WTC11 (cell line): ENCODE results near the gene MIB2. TPM values are rescaled to one million over a fixed set of nuclear protein-coding genes. Genes with fewer than 3 reads are reported as not detected.

Experiments used
- ATAC-seq: fragments of 200-7000 bp; cut with Tn5 transposase; 2 replicates; pipeline ENCODE4 v1.10.0; 2021; ENCODE audit warnings: mild to moderate bottlenecking, moderate library complexity
- Bru-seq: library from RNA; stranded (reverse); fragments of 400-500 nt; gene quantifications from one replicate; lab custom pipeline; 2021; lab: Mats Ljungman, UMichigan
- CTCF ChIA-PET: fragments of 300-600 bp; sonication (Branson Sonifier 250); formaldehyde crosslinking; loops from one replicate; lab custom pipeline; 2021; ENCODE audit warnings: antibody characterized with exemption; lab: Charles Lee
- POLR2A ChIA-PET: fragments of 350-600 bp; sonication (Branson Sonifier 250); formaldehyde crosslinking; loops from one replicate; lab custom pipeline; 2021; ENCODE audit warnings: antibody characterized with exemption; lab: Charles Lee
- DNase-seq: peaks from one replicate; pipeline ENCODE4 v3.0.0; 2021; ENCODE audit warnings: low spot score
- H3K27ac Mint-ChIP-seq: 2 replicates; pipeline ENCODE4 v1.8.0; 2021; ENCODE audit warnings: mixed read lengths
- H3K27me3 Mint-ChIP-seq: 2 replicates; pipeline ENCODE4 v1.8.0; 2021; ENCODE audit warnings: low read depth, mild to moderate bottlenecking, moderate library complexity, mixed read lengths
- H3K36me3 Mint-ChIP-seq: 2 replicates; pipeline ENCODE4 v1.8.0; 2021; ENCODE audit warnings: mixed read lengths
- H3K4me1 Mint-ChIP-seq: 2 replicates; pipeline ENCODE4 v1.8.0; 2022; ENCODE audit warnings: mixed read lengths
- H3K4me3 Mint-ChIP-seq: 2 replicates; pipeline ENCODE4 v1.8.0; 2021; ENCODE audit warnings: mild to moderate bottlenecking, moderate library complexity, mixed read lengths
- H3K9me3 Mint-ChIP-seq: 2 replicates; pipeline ENCODE4 v1.8.0; 2021; ENCODE audit warnings: mixed read lengths
- CBFB ChIP-seq: sonication (generic); formaldehyde crosslinking; IDR thresholded peaks from 2 replicates; pipeline ENCODE4 v1.8.1; 2022; ENCODE audit warnings: mild to moderate bottlenecking, low read depth, missing genetic modification reagents
- CREB1 ChIP-seq: sonication (generic); formaldehyde crosslinking; IDR thresholded peaks from 2 replicates; pipeline ENCODE4 v1.8.0; 2023; ENCODE audit warnings: mild to moderate bottlenecking, missing genetic modification reagents
- CREM ChIP-seq: sonication (generic); formaldehyde crosslinking; IDR thresholded peaks from 2 replicates; pipeline ENCODE4 v1.8.1; 2022; ENCODE audit warnings: mild to moderate bottlenecking, missing genetic modification reagents, moderate library complexity
- ELF4 ChIP-seq: sonication (generic); formaldehyde crosslinking; IDR thresholded peaks from 2 replicates; pipeline ENCODE4 v1.8.1; 2022; ENCODE audit warnings: low read depth, mild to moderate bottlenecking, moderate library complexity, missing genetic modification reagents
- ESRRA ChIP-seq: sonication (generic); formaldehyde crosslinking; IDR thresholded peaks from 2 replicates; pipeline ENCODE4 v1.8.1; 2022; ENCODE audit warnings: mild to moderate bottlenecking, missing genetic modification reagents, borderline replicate concordance
- FOXK1 ChIP-seq: sonication (generic); formaldehyde crosslinking; IDR thresholded peaks from 2 replicates; pipeline ENCODE4 v1.8.0; 2022; ENCODE audit warnings: mild to moderate bottlenecking, moderate library complexity, missing genetic modification reagents
- GABPB1 ChIP-seq: sonication (generic); formaldehyde crosslinking; IDR thresholded peaks from 2 replicates; pipeline ENCODE4 v1.8.1; 2023; ENCODE audit warnings: mild to moderate bottlenecking, missing genetic modification reagents
- JUN ChIP-seq: sonication (generic); formaldehyde crosslinking; IDR thresholded peaks from 2 replicates; pipeline ENCODE4 v1.8.0; 2023; ENCODE audit warnings: mild to moderate bottlenecking, missing genetic modification reagents
- NFATC4 ChIP-seq: fragments of 250-450 bp; sonication (Bioruptor Pico); IDR thresholded peaks from 2 replicates; pipeline ENCODE4 v1.9.0; 2021; ENCODE audit warnings: mild to moderate bottlenecking
- NFE2L1 ChIP-seq: sonication (generic); formaldehyde crosslinking; IDR thresholded peaks from 2 replicates; pipeline ENCODE4 v1.8.1; 2023; ENCODE audit warnings: missing genetic modification reagents
- NFYB ChIP-seq: sonication (generic); formaldehyde crosslinking; conservative IDR thresholded peaks from 2 replicates; pipeline ENCODE4 v1.8.0; 2022; ENCODE audit warnings: low read depth, missing genetic modification reagents
- NR2C2 ChIP-seq: sonication (generic); formaldehyde crosslinking; IDR thresholded peaks from 2 replicates; pipeline ENCODE4 v1.8.0; 2022; ENCODE audit warnings: mild to moderate bottlenecking, missing genetic modification reagents
- NR3C1 ChIP-seq: sonication (generic); formaldehyde crosslinking; conservative IDR thresholded peaks from 2 replicates; pipeline ENCODE4 v1.8.1; 2023; ENCODE audit warnings: low read depth, mild to moderate bottlenecking, missing genetic modification reagents
- PRRX2 ChIP-seq: fragments of 250-450 bp; sonication (Bioruptor Pico); IDR thresholded peaks from 2 replicates; pipeline ENCODE4 v1.8.0; 2021; ENCODE audit warnings: mild to moderate bottlenecking
- RELA ChIP-seq: sonication (generic); formaldehyde crosslinking; IDR thresholded peaks from 2 replicates; pipeline ENCODE4 v1.8.1; 2022; ENCODE audit warnings: missing genetic modification reagents, mild to moderate bottlenecking, borderline replicate concordance
- SMAD3 ChIP-seq: sonication (generic); formaldehyde crosslinking; IDR thresholded peaks from 2 replicates; pipeline ENCODE4 v1.8.0; 2022; ENCODE audit warnings: missing genetic modification reagents, mild to moderate bottlenecking, borderline replicate concordance
- SP1 ChIP-seq: sonication (generic); formaldehyde crosslinking; conservative IDR thresholded peaks from 2 replicates; pipeline ENCODE4 v1.8.1; 2022; ENCODE audit warnings: missing genetic modification reagents
- TCF7 ChIP-seq: sonication (generic); formaldehyde crosslinking; IDR thresholded peaks from 2 replicates; pipeline ENCODE4 v1.8.0; 2022; ENCODE audit warnings: mild to moderate bottlenecking, low read depth, missing genetic modification reagents, moderate library complexity
- ZNF317 ChIP-seq: sonication (generic); formaldehyde crosslinking; IDR thresholded peaks from 2 replicates; pipeline ENCODE4 v1.8.1; 2023; ENCODE audit warnings: low read depth, mild to moderate bottlenecking, moderate library complexity, missing genetic modification reagents, borderline replicate concordance
- ZNF416 ChIP-seq: fragments of 250-450 bp; sonication (Bioruptor Pico); IDR thresholded peaks from 2 replicates; pipeline ENCODE4 v1.9.0; 2021; ENCODE audit warnings: mild to moderate bottlenecking, inconsistent platforms
- long read RNA-seq, 3 experiments: library from RNA in 1 of 3; library from capped mRNA in 1 of 3; library from polyadenylated mRNA in 1 of 3; unstranded in 2 of 3; stranded (forward) in 1 of 3; transcript quantifications; one replicate each; pipeline ENCODE4 v2.0.0, GENCODE V29; 2021
- total RNA-seq: library from RNA; stranded (reverse); gene quantifications from 3 replicates; pipeline ENCODE4 v1.2.3, GENCODE V29; 2021
- TF ChIP-seq, protein P1 (sequence below): sonication (generic); formaldehyde crosslinking; IDR thresholded peaks from 2 replicates; pipeline ENCODE4 v1.8.0; 2023; ENCODE audit warnings: missing genetic modification reagents, mild to moderate bottlenecking, borderline replicate concordance
- TF ChIP-seq, protein P2 (sequence below): sonication (generic); formaldehyde crosslinking; IDR thresholded peaks from 2 replicates; pipeline ENCODE4 v1.8.0; 2022; ENCODE audit warnings: mild to moderate bottlenecking, missing genetic modification reagents
- TF ChIP-seq, protein P3 (sequence below): sonication (generic); formaldehyde crosslinking; IDR thresholded peaks from 2 replicates; pipeline ENCODE4 v1.8.1; 2022; ENCODE audit warnings: missing genetic modification reagents, borderline replicate concordance
- TF ChIP-seq, protein P4 (sequence below): fragments of 250-450 bp; sonication (Bioruptor Pico); IDR thresholded peaks from 2 replicates; pipeline ENCODE4 v1.9.0; 2021; ENCODE audit warnings: mild to moderate bottlenecking
- TF ChIP-seq, protein P5 (sequence below): sonication (generic); formaldehyde crosslinking; IDR thresholded peaks from 2 replicates; pipeline ENCODE4 v1.8.1; 2023; ENCODE audit warnings: mild to moderate bottlenecking, missing genetic modification reagents, moderate library complexity
- TF ChIP-seq, protein P6 (sequence below): fragments of 250-450 bp; sonication (Bioruptor Pico); conservative IDR thresholded peaks from 2 replicates; pipeline ENCODE4 v1.9.0; 2021; ENCODE audit warnings: mild to moderate bottlenecking

The MIB2 gene
- 90.6 to 120 TPM (median 113 TPM) in 3 replicates for total RNA-seq
- Bru-seq, nascent RNA, result percentile 48 among the genes with signal in this experiment
- long read RNA-seq, experiment 1, transcript MIB2-227 (3 exons, 584 nt), result major isoform, 5 of 144 reads
- long read RNA-seq, experiment 1, partial matches to known transcripts, result 46 of 144 reads
- long read RNA-seq, experiment 1, other reads (novel, unspliced or antisense), result 86 of 144 reads
- long read RNA-seq, experiment 2, partial matches to known transcripts, result 39 of 63 reads
- long read RNA-seq, experiment 2, other reads (novel, unspliced or antisense), result 16 of 63 reads
- long read RNA-seq, experiment 3, partial matches to known transcripts, result 0 of 1 reads
- long read RNA-seq, experiment 3, other reads (novel, unspliced or antisense), result 1 of 1 reads

DNA sequence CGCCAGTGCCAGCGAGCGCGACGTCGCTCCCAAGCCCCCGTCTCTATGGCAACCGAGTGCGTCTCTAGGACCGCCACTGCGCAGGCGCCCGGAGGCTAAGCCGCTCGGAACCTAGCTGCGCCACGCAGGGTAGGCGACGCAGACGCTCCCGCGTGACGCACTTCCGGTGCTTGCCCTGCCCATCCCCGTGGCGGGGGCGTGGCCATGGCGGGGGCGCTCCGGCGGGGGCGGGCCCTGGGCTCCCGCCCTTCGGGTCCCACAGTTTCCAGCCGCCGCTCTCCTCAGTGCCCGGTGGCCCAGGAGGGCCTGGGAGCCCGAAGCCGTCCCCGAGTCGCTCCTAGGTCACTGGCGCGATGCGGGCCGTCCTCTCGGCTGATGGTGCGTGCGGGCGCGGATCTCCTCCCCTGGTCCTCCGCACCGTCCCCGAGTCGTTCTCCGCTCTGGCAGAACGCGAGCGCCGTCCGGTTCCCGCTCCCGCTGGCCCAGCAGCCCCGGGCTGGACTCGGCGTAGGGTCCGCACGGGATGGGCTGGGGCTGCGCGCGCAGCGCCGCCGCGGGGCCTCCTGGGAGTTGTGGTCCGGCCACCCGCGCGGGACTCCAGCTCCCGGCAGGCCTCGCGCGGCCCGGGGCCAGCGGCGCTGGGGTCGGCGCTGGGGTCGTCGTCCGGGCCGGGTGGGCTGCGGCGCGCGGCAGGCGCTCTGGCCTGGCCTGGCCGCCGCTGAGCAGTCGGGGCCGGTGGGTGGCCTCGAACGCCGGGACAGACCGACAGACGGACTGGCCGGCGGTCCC is at the start of gene MIB2:
TSS of gene MIB2 (plus strand) at position 245 of the 789 bp plus-strand sequence. CDS start 7,953 bp downstream, outside the sequence.
- Mint-ChIP-seq H3K4me1 (peaks cover 18% of the 10 kb centered on the region), H3K4me3 (peak within 1 kb of the TSS; percentile 91), H3K36me3 (0 out of 2 replicates have a peak, but pooled peaks cover 5% of the 10 kb centered on the region), H3K9me3 (no peaks in the 10 kb centered on the region), H3K27ac (peak within 1 kb of the TSS; percentile 73), H3K27me3 (no peaks in the 10 kb centered on the region)
- POLR2A ChIA-PET, result interaction anchor here (0.6 to 1.5 kb wide), 3 partner anchors 14 to 268 kb away, joined by 3 to 7 read pairs (median 7); no protein-coding TSS in a partner anchor
- peak; percentile 97 for DNase-seq
- CTCF ChIA-PET, result interaction anchor here (0.6 to 2.4 kb wide), 7 partner anchors 11 to 111 kb away, joined by 3 to 7 read pairs (median 4); no protein-coding TSS in a partner anchor
- peak; percentile 86 for ATAC-seq
- TF ChIP-seq NFYB (CRISPR knock-in tag), result no peak
- 0 out of 2 replicates have a peak, but pooled peaks have one; percentile 14 for TF ChIP-seq TCF7 (CRISPR knock-in tag)
- TF ChIP-seq, protein P1, sequence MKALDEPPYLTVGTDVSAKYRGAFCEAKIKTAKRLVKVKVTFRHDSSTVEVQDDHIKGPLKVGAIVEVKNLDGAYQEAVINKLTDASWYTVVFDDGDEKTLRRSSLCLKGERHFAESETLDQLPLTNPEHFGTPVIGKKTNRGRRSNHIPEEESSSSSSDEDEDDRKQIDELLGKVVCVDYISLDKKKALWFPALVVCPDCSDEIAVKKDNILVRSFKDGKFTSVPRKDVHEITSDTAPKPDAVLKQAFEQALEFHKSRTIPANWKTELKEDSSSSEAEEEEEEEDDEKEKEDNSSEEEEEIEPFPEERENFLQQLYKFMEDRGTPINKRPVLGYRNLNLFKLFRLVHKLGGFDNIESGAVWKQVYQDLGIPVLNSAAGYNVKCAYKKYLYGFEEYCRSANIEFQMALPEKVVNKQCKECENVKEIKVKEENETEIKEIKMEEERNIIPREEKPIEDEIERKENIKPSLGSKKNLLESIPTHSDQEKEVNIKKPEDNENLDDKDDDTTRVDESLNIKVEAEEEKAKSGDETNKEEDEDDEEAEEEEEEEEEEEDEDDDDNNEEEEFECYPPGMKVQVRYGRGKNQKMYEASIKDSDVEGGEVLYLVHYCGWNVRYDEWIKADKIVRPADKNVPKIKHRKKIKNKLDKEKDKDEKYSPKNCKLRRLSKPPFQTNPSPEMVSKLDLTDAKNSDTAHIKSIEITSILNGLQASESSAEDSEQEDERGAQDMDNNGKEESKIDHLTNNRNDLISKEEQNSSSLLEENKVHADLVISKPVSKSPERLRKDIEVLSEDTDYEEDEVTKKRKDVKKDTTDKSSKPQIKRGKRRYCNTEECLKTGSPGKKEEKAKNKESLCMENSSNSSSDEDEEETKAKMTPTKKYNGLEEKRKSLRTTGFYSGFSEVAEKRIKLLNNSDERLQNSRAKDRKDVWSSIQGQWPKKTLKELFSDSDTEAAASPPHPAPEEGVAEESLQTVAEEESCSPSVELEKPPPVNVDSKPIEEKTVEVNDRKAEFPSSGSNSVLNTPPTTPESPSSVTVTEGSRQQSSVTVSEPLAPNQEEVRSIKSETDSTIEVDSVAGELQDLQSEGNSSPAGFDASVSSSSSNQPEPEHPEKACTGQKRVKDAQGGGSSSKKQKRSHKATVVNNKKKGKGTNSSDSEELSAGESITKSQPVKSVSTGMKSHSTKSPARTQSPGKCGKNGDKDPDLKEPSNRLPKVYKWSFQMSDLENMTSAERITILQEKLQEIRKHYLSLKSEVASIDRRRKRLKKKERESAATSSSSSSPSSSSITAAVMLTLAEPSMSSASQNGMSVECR (CRISPR knock-in tag), result peak; percentile 70; the same call in 1 of the 2 replicates
- TF ChIP-seq SP1 (CRISPR knock-in tag), result peak; percentile 95
- peak; percentile 95 for TF ChIP-seq RELA (CRISPR knock-in tag)
- peak; percentile 97 for TF ChIP-seq CREM (CRISPR knock-in tag)
- TF ChIP-seq NFATC4 (CRISPR knock-in tag), result no peak
- TF ChIP-seq, protein P2, sequence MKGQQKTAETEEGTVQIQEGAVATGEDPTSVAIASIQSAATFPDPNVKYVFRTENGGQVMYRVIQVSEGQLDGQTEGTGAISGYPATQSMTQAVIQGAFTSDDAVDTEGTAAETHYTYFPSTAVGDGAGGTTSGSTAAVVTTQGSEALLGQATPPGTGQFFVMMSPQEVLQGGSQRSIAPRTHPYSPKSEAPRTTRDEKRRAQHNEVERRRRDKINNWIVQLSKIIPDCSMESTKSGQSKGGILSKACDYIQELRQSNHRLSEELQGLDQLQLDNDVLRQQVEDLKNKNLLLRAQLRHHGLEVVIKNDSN (CRISPR knock-in tag), result peak; percentile 36
- TF ChIP-seq CBFB (CRISPR knock-in tag), result peak; percentile 56; the same call in 1 of the 2 replicates
- no peak for TF ChIP-seq JUN (CRISPR knock-in tag)
- TF ChIP-seq ZNF416, result no peak
- peak; percentile 64; the same call in 1 of the 2 replicates for TF ChIP-seq ESRRA (CRISPR knock-in tag)
- peak; percentile 43; the same call in 1 of the 2 replicates for TF ChIP-seq FOXK1 (CRISPR knock-in tag)
- TF ChIP-seq ZNF317 (CRISPR knock-in tag), result no peak
- TF ChIP-seq, protein P3, sequence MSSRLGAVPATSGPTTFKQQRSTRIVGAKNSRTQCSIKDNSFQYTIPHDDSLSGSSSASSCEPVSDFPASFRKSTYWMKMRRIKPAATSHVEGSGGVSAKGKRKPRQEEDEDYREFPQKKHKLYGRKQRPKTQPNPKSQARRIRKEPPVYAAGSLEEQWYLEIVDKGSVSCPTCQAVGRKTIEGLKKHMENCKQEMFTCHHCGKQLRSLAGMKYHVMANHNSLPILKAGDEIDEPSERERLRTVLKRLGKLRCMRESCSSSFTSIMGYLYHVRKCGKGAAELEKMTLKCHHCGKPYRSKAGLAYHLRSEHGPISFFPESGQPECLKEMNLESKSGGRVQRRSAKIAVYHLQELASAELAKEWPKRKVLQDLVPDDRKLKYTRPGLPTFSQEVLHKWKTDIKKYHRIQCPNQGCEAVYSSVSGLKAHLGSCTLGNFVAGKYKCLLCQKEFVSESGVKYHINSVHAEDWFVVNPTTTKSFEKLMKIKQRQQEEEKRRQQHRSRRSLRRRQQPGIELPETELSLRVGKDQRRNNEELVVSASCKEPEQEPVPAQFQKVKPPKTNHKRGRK (CRISPR knock-in tag), result no peak
- 0 out of 2 replicates have a peak, but pooled peaks have one; percentile 30 for TF ChIP-seq NR2C2 (CRISPR knock-in tag)
- no peak for TF ChIP-seq ELF4
- no peak for TF ChIP-seq CREB1 (CRISPR knock-in tag)
- TF ChIP-seq PRRX2, result peak; percentile 32; the same call in 1 of the 2 replicates
- TF ChIP-seq, protein P4, sequence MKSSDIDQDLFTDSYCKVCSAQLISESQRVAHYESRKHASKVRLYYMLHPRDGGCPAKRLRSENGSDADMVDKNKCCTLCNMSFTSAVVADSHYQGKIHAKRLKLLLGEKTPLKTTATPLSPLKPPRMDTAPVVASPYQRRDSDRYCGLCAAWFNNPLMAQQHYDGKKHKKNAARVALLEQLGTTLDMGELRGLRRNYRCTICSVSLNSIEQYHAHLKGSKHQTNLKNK (CRISPR knock-in tag), result no peak
- TF ChIP-seq, protein P5, sequence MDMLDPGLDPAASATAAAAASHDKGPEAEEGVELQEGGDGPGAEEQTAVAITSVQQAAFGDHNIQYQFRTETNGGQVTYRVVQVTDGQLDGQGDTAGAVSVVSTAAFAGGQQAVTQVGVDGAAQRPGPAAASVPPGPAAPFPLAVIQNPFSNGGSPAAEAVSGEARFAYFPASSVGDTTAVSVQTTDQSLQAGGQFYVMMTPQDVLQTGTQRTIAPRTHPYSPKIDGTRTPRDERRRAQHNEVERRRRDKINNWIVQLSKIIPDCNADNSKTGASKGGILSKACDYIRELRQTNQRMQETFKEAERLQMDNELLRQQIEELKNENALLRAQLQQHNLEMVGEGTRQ (CRISPR knock-in tag), result peak; percentile 60
- no peak for TF ChIP-seq SMAD3 (CRISPR knock-in tag)
- no peak for TF ChIP-seq NR3C1 (CRISPR knock-in tag)
- TF ChIP-seq, protein P6, sequence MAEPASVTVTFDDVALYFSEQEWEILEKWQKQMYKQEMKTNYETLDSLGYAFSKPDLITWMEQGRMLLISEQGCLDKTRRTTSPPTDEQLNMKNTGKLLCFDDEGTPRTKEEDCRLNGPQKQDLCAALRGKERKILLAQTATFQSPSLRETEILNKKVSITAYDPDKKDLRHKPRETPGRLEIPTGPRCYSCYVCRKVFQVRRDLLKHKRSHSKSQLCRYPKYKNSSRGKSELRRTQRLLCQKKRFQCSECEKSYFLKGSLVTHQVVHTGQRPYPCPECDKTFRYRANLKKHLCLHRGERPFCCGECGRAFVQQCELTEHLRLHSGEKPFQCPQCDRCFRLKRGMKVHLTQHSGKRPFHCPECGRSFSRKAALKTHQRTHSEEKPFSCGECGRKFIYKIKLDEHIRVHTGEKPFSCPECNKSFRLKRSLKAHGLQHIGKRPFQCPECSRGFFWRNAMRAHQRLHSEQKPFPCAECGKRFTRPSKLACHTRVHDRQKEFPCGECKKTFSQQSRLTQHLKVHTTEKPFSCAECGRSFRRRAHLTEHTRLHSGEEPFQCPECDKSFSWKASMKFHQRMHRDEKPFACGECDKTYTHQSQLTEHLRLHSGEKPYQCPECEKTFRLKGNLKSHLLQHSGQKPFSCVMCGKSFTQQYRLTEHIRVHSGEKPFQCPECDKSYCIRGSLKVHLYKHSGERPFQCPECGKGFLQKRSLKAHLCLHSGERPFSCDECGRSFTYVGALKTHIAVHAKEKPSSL (CRISPR knock-in tag), result no peak
- TF ChIP-seq NFE2L1 (CRISPR knock-in tag), result no peak
- TF ChIP-seq GABPB1 (CRISPR knock-in tag), result peak; percentile 85
